ENCODE data around the gene CEMIP. TPM values are rescaled to one million over a fixed set of nuclear protein-coding genes. Genes with fewer than 3 reads are reported as not detected.

Gene CEMIP
- total and polyA plus RNA-seq, 10 of the 15 experiments (the other 5 are each of a cell fraction or from before 2014, with no cell fraction given): 0.01 to 0.44 (median 0.16) TPM; not detected in 6

DNA sequence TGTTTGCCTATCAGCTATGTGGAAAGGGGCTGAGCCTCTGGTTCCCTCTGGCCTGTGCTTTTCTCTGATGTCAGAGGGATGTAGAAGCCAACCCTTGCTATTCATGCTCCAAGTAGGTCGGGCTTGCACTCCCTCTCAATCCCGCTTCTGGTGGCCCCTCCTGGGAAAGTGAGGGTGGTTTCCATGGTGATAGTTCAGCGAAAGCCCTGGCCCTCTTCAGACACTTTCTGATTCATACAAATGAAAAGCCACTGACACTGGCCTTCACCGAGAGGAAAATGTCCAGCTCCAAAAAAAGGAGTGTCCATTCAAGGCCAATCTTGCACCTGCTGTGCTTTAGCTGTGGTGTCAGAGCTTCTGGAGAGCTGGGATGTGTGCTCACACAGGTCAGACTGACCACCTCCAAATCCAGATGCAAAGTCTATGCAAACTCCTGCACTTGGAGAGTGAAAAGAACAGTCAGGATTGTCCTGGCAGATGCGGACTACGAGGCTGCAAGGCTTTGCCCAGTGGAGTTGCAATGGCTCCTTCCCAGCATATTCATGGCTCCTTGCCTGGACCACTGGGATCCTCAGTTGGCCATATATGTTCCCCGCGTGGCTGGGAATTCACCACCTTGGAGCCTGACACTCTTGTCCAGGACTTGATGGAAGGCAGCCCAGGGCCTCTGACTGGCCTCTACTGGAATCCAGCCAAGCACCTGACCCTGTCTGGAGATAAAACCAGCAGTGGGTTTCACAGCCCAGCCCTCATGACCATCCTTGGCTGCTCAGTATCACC, 96.6 kb downstream of the CEMIP start:
- DNase-seq (ENCODE audit: low read depth, low spot score) (no peak), ATAC-seq (no peak), FAIRE-seq (no peak)
- Histone ChIP-seq H3K4me1 (ENCODE audit: control insufficient read depth, insufficient read depth, low read length) (no peaks in the 10 kb centered on the region), H3K4me3 (no peak overlapping the region), H3K9ac (ENCODE audit: control insufficient read depth, insufficient read depth, low read length) (no peak overlapping the region), H3K9me3 (replicated peaks; ENCODE audit: control insufficient read depth, insufficient read depth, low read length) (no peaks in the 10 kb centered on the region), H3K4me2 (ENCODE audit: control insufficient read depth, insufficient read depth) (no peak overlapping the region), H3K27me3 (replicated peaks in 1 of 2; ENCODE audit: control insufficient read depth in 2 of 2, insufficient read depth in 2 of 2, low read length in 1 of 2) (peaks cover 2 to 7% of the 10 kb centered on the region in 2 experiments), H3K27ac (ENCODE audit: control insufficient read depth, insufficient read depth) (no peak overlapping the region), H3K36me3 (ENCODE audit: control insufficient read depth in 2 of 2, insufficient read depth in 2 of 2, low read length in 1 of 2) (no peaks in the 10 kb centered on the region), H3K79me2 (ENCODE audit: control insufficient read depth, insufficient read depth, low read length) (no peaks in the 10 kb centered on the region), H2AFZ (ENCODE audit: control insufficient read depth, low read depth, low read length) (no peak overlapping the region), H4K20me1 (ENCODE audit: control insufficient read depth, insufficient read depth) (no peaks in the 10 kb centered on the region)
- ChIA-PET SMC1A (ENCODE audit: uncharacterized antibody, unreplicated experiment) (interaction anchor here (0.6 to 1.2 kb wide), 2 partner anchors 8 to 168 kb away, joined by 3 read pairs; no protein-coding TSS in a partner anchor), RAD21 (ENCODE audit: unreplicated experiment) (no interaction called here), CTCF (no interaction called here), POLR2A (no interaction called here)
- intact Hi-C loops (cut with micrococcal nuclease; ENCODE audit: unreplicated experiment): no loop called here
- 43% methylated on average over 8 of the region's 8 CpGs for WGBS (ENCODE audit: insufficient coverage, insufficient replicate concordance, low lambda C conversion rate, missing lambda C conversion rate)
- BruUV-seq (replicated peaks): no TSS peak
- TF ChIP-seq JUNB (IDR thresholded peaks at IDR 0.05): no peak
- no peak for TF ChIP-seq NBN (IDR thresholded peaks at IDR 0.05)
- no peak for TF ChIP-seq ZZZ3 (IDR thresholded peaks at IDR 0.05; ENCODE audit: control insufficient read depth, insufficient read length, low read depth)
- TF ChIP-seq, protein P1, sequence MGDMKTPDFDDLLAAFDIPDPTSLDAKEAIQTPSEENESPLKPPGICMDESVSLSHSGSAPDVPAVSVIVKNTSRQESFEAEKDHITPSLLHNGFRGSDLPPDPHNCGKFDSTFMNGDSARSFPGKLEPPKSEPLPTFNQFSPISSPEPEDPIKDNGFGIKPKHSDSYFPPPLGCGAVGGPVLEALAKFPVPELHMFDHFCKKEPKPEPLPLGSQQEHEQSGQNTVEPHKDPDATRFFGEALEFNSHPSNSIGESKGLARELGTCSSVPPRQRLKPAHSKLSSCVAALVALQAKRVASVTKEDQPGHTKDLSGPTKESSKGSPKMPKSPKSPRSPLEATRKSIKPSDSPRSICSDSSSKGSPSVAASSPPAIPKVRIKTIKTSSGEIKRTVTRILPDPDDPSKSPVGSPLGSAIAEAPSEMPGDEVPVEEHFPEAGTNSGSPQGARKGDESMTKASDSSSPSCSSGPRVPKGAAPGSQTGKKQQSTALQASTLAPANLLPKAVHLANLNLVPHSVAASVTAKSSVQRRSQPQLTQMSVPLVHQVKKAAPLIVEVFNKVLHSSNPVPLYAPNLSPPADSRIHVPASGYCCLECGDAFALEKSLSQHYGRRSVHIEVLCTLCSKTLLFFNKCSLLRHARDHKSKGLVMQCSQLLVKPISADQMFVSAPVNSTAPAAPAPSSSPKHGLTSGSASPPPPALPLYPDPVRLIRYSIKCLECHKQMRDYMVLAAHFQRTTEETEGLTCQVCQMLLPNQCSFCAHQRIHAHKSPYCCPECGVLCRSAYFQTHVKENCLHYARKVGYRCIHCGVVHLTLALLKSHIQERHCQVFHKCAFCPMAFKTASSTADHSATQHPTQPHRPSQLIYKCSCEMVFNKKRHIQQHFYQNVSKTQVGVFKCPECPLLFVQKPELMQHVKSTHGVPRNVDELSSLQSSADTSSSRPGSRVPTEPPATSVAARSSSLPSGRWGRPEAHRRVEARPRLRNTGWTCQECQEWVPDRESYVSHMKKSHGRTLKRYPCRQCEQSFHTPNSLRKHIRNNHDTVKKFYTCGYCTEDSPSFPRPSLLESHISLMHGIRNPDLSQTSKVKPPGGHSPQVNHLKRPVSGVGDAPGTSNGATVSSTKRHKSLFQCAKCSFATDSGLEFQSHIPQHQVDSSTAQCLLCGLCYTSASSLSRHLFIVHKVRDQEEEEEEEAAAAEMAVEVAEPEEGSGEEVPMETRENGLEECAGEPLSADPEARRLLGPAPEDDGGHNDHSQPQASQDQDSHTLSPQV (IDR thresholded peaks at IDR 0.05): no peak
- no peak for TF ChIP-seq CEBPZ (IDR thresholded peaks at IDR 0.05; ENCODE audit: low read depth, low read length)
- no peak for TF ChIP-seq BCL3 (IDR thresholded peaks at IDR 0.05; ENCODE audit: borderline replicate concordance, insufficient read depth, low read depth, low read length, poor library complexity, severe bottlenecking)
- no peak for TF ChIP-seq POU2F2 (IDR thresholded peaks at IDR 0.05; ENCODE audit: borderline replicate concordance, low read depth, low read length)
- TF ChIP-seq TARDBP (IDR thresholded peaks at IDR 0.05; ENCODE audit: borderline replicate concordance): no peak
- TF ChIP-seq RB1 (IDR thresholded peaks at IDR 0.05; ENCODE audit: borderline replicate concordance): no peak
- TF ChIP-seq DPF2 (IDR thresholded peaks at IDR 0.05): no peak
- in situ Hi-C loops (cut with MboI): no loop called here

Data from GM12878 (cell line).